Panc1 (cell line): ENCODE data around the gene HS3ST3A1.

Source experiments
- POLR2AphosphoS5 ChIP-seq: IDR thresholded peaks from 2 replicates; pipeline ENCODE4 v1.6.1; 2012; ENCODE audit warnings: mild to moderate bottlenecking, low read depth, low read length, moderate library complexity
- TF ChIP-seq, protein P1 (sequence below), 2 experiments: IDR thresholded peaks; 2 replicates each; pipeline ENCODE4 v1.6.1; 2011 to 2012; ENCODE audit warnings: low read depth in 2 of 2, control low read depth in 1 of 2, low read length in 1 of 2, mild to moderate bottlenecking in 1 of 2, moderate library complexity in 1 of 2; ENCODE audit not compliant: insufficient read depth in 1 of 2

DNA sequence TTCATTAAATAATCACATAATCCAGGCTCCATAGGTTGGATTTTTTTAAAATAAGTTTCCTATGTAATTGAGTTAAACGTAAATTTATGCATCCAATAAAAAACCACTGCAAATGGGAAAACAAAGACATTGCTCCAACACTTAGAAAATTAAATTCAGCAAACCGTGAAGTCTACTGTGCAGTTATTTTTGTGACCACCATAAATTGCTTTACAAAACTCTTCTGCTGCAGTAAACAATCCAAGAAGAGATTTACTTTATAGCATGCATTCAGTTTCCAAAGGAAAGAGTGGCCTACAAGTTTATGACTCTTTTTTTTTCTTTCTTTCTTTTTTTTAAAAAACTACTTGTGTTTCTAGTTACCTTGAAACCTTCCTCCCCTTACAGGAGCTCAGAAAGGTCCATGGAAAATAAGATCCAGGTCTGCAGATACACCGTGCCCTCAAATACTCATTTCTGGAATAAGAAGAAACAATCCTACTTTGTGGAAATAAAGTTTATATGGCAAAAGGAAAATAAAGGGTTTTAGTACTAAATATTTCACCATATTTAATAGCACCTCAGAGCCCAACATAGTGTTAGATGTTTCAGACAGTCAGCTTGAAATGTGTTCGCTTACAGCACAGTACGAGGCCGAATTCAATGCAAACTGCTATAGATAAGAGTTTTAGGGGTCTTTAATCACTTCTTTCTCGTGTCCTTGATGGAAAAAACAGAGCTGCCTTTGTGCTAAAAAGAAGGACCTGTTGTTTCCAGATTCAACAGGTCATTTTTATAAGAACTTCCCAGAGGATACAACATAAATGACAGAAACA is 3.2 kb downstream of the HS3ST3A1 start:
- no peak for TF ChIP-seq POLR2AphosphoS5
- TF ChIP-seq, protein P1, sequence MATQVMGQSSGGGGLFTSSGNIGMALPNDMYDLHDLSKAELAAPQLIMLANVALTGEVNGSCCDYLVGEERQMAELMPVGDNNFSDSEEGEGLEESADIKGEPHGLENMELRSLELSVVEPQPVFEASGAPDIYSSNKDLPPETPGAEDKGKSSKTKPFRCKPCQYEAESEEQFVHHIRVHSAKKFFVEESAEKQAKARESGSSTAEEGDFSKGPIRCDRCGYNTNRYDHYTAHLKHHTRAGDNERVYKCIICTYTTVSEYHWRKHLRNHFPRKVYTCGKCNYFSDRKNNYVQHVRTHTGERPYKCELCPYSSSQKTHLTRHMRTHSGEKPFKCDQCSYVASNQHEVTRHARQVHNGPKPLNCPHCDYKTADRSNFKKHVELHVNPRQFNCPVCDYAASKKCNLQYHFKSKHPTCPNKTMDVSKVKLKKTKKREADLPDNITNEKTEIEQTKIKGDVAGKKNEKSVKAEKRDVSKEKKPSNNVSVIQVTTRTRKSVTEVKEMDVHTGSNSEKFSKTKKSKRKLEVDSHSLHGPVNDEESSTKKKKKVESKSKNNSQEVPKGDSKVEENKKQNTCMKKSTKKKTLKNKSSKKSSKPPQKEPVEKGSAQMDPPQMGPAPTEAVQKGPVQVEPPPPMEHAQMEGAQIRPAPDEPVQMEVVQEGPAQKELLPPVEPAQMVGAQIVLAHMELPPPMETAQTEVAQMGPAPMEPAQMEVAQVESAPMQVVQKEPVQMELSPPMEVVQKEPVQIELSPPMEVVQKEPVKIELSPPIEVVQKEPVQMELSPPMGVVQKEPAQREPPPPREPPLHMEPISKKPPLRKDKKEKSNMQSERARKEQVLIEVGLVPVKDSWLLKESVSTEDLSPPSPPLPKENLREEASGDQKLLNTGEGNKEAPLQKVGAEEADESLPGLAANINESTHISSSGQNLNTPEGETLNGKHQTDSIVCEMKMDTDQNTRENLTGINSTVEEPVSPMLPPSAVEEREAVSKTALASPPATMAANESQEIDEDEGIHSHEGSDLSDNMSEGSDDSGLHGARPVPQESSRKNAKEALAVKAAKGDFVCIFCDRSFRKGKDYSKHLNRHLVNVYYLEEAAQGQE (IDR thresholded peaks at IDR 0.05; ENCODE audit: insufficient read depth in 1 of 2, low read depth in 2 of 2, low read length in 1 of 2), result no peak
